IMR-90 (cell line): ENCODE measurements around the gene RBFA. TPM values are rescaled to one million over a fixed set of nuclear protein-coding genes. Genes with fewer than 3 reads are reported as not detected.

Source experiments
- ATAC-seq: fragments of 200-7000 bp; cut with Tn5 transposase; 2 replicates; pipeline ENCODE4 v1.9.1; 2020; ENCODE audit warnings: low read depth, mild to moderate bottlenecking, moderate library complexity
- Bru-seq: library from RNA; stranded (reverse); fragments of 400-500 nt; gene quantifications from one replicate; lab custom pipeline; 2021; lab: Mats Ljungman, UMichigan
- BruChase-seq, 2 experiments: library from RNA; stranded (reverse); fragments of 400-500 nt; gene quantifications; one replicate each; lab custom pipeline; 2021; lab: Mats Ljungman, UMichigan
- BruUV-seq: library from RNA; stranded (reverse); fragments of 400-500 nt; replicated peaks from 2 replicates; lab custom pipeline; 2021; lab: Mats Ljungman, UMichigan
- CTCF ChIA-PET: fragments of 300-600 bp; formaldehyde crosslinking; extraction: SDS; loops from one replicate; lab custom pipeline; 2021; ENCODE audit warnings: antibody characterized with exemption; lab: Yijun Ruan, JAX
- POLR2A ChIA-PET: fragments of 300-600 bp; sonication (Branson Sonifier 250); formaldehyde crosslinking; loops from one replicate; lab custom pipeline; 2022; ENCODE audit warnings: antibody characterized with exemption; ENCODE audit not compliant: unreplicated experiment; lab: Charles Lee
- DNase-seq: peaks from one replicate; pipeline ENCODE4 v3.0.0; 2013
- H2AFZ ChIP-seq: replicated peaks from 2 replicates; pipeline ENCODE3; 2013; ENCODE audit warnings: low read length, mild to moderate bottlenecking; ENCODE audit not compliant: poor library complexity
- H2AK5ac ChIP-seq: 2 replicates; pipeline ENCODE4 v1.6.1; 2013; ENCODE audit warnings: low read depth, low read length, inconsistent platforms
- H2AK9ac ChIP-seq: replicated peaks from 2 replicates; pipeline ENCODE3; 2013; ENCODE audit warnings: mild to moderate bottlenecking, low read depth, low read length, moderate library complexity; ENCODE audit not compliant: poor library complexity
- H2BK120ac ChIP-seq: 2 replicates; pipeline ENCODE4 v1.6.1; 2013; ENCODE audit warnings: low read depth, low read length, inconsistent platforms
- H2BK15ac ChIP-seq: 3 replicates; pipeline ENCODE4 v1.6.1; 2013; ENCODE audit warnings: low read depth, low read length, inconsistent platforms
- H2BK20ac ChIP-seq: 2 replicates; pipeline ENCODE4 v1.6.1; 2013; ENCODE audit warnings: low read depth, mild to moderate bottlenecking, inconsistent platforms, low read length, moderate library complexity
- H2BK5ac ChIP-seq: 2 replicates; pipeline ENCODE4 v1.6.1; 2013; ENCODE audit warnings: mild to moderate bottlenecking, low read depth, low read length, inconsistent platforms; ENCODE audit not compliant: poor library complexity, severe bottlenecking
- H3K14ac ChIP-seq: replicated peaks from 2 replicates; pipeline ENCODE4 v1.6.1; 2013; ENCODE audit warnings: low read depth, low read length, inconsistent platforms
- H3K18ac ChIP-seq: 2 replicates; pipeline ENCODE4 v1.6.1; 2013; ENCODE audit warnings: low read depth, low read length, control low read depth
- H3K23ac ChIP-seq: 2 replicates; pipeline ENCODE4 v1.6.1; 2013; ENCODE audit warnings: low read depth, low read length, inconsistent platforms
- H3K27ac ChIP-seq: 2 replicates; pipeline ENCODE4 v1.5.1; 2013; ENCODE audit warnings: mild to moderate bottlenecking, control low read depth, low read length; ENCODE audit not compliant: insufficient read depth
- H3K27me3 ChIP-seq: 2 replicates; pipeline ENCODE4 v1.6.1; 2013; ENCODE audit warnings: low read length; ENCODE audit not compliant: control insufficient read depth, insufficient read depth
- H3K36me3 ChIP-seq: 2 replicates; pipeline ENCODE4 v1.6.1; 2013; ENCODE audit warnings: low read length, mixed read lengths; ENCODE audit not compliant: control insufficient read depth, insufficient read depth
- H3K4ac ChIP-seq: 2 replicates; pipeline ENCODE4 v1.6.1; 2013; ENCODE audit warnings: low read depth, low read length, inconsistent platforms
- H3K4me1 ChIP-seq: 2 replicates; pipeline ENCODE4 v1.6.1; 2013; ENCODE audit warnings: low read length, mixed read lengths; ENCODE audit not compliant: control insufficient read depth, insufficient read depth
- H3K4me2 ChIP-seq: 2 replicates; pipeline ENCODE4 v1.6.1; 2013; ENCODE audit warnings: low read depth, mild to moderate bottlenecking, control low read depth, low read length, moderate library complexity
- H3K4me3 ChIP-seq: 2 replicates; pipeline ENCODE4 v1.5.1; 2013; ENCODE audit warnings: low read depth, mild to moderate bottlenecking, control low read depth, low read length, moderate library complexity; ENCODE audit not compliant: insufficient read depth
- H3K56ac ChIP-seq: 2 replicates; pipeline ENCODE4 v1.6.1; 2013; ENCODE audit warnings: low read length, inconsistent platforms; ENCODE audit not compliant: insufficient read depth; ENCODE audit errors: extremely low read depth
- H3K79me1 ChIP-seq, 2 experiments: 2 replicates each; pipeline ENCODE4 v1.6.1; 2013; ENCODE audit warnings: low read length in 2 of 2, inconsistent platforms in 1 of 2, low read depth in 1 of 2
- H3K9ac ChIP-seq: 2 replicates; pipeline ENCODE4 v1.6.1; 2013; ENCODE audit warnings: low read depth, low read length, control low read depth
- H3K9me1 ChIP-seq: 2 replicates; pipeline ENCODE4 v1.6.1; 2013; ENCODE audit warnings: low read length, inconsistent platforms; ENCODE audit not compliant: insufficient read depth
- H3K9me3 ChIP-seq: 2 replicates; pipeline ENCODE4 v1.6.1; 2013; ENCODE audit warnings: low read length; ENCODE audit not compliant: control insufficient read depth, insufficient read depth
- H4K20me1 ChIP-seq: 2 replicates; pipeline ENCODE4 v1.6.1; 2013; ENCODE audit warnings: low read length, inconsistent platforms; ENCODE audit not compliant: insufficient read depth
- H4K5ac ChIP-seq: 2 replicates; pipeline ENCODE4 v1.6.1; 2013; ENCODE audit warnings: mild to moderate bottlenecking, low read depth, low read length, control low read depth
- H4K8ac ChIP-seq, 2 experiments: 2 replicates each; pipeline ENCODE4 v1.6.1; 2013; ENCODE audit warnings: low read depth in 2 of 2, low read length in 2 of 2, control low read depth in 1 of 2, inconsistent platforms in 1 of 2
- H4K91ac ChIP-seq: 2 replicates; pipeline ENCODE4 v1.6.1; 2013; ENCODE audit warnings: low read depth, low read length, inconsistent platforms; ENCODE audit not compliant: insufficient read depth
- CEBPB ChIP-seq: IDR thresholded peaks from 2 replicates; pipeline ENCODE4 v1.6.1; 2012; ENCODE audit warnings: low read depth, low read length, improper control_type of control experiment
- CHD1 ChIP-seq: IDR thresholded peaks from 2 replicates; pipeline ENCODE4 v1.6.1; 2012; ENCODE audit warnings: low read depth, low read length, improper control_type of control experiment
- ELK1 ChIP-seq: fragments of 150-350 bp; IDR thresholded peaks from 2 replicates; pipeline ENCODE4 v1.6.1; 2016; ENCODE audit warnings: low read depth, mild to moderate bottlenecking, low read length, moderate library complexity, borderline replicate concordance
- MXI1 ChIP-seq: IDR thresholded peaks from 2 replicates; pipeline ENCODE4 v1.6.1; 2012; ENCODE audit warnings: low read depth, mild to moderate bottlenecking, low read length, moderate library complexity, borderline replicate concordance
- NFE2L2 ChIP-seq: fragments of 150-350 bp; IDR thresholded peaks from 2 replicates; pipeline ENCODE4 v1.6.1; 2016; ENCODE audit warnings: low read depth, mild to moderate bottlenecking, low read length
- POLR2A ChIP-seq: IDR thresholded peaks from 2 replicates; pipeline ENCODE4 v1.6.1; 2012; ENCODE audit warnings: mild to moderate bottlenecking, low read depth, low read length
- RAD21 ChIP-seq: IDR thresholded peaks from 2 replicates; pipeline ENCODE4 v1.6.1; 2012; ENCODE audit warnings: low read length, improper control_type of control experiment
- SMC3 ChIP-seq: fragments of 150-350 bp; IDR thresholded peaks from 2 replicates; pipeline ENCODE4 v1.6.1; 2016; ENCODE audit warnings: low read depth, mild to moderate bottlenecking, antibody characterized with exemption, low read length, moderate library complexity
- WGBS, 2 experiments: methylation state at CpG; one replicate each; pipeline versions ENCODE4 v1.1.5 to v1.1.7; 2013; ENCODE audit warnings: missing lambda C conversion rate in 2 of 2; ENCODE audit not compliant: insufficient read length in 1 of 2; ENCODE audit errors: extremely low coverage in 2 of 2; 5-methylcytosine and 5-hydroxymethylcytosine counted together
- dilution Hi-C: fragments of 300-500 bp; cut with HindIII; formaldehyde crosslinking; loops from one replicate; pipeline ENCODE4 v1.14.3; 2018; ENCODE audit warnings: low sequenced_read_pairs; ENCODE audit not compliant: unreplicated experiment
- in situ Hi-C: fragments of 300-500 bp; cut with MboI; formaldehyde crosslinking; loops from 3 replicates; pipeline ENCODE4 v1.14.3; 2019; ENCODE audit warnings: low sequenced_read_pairs, inconsistent platforms, mixed read lengths
- intact Hi-C: fragments of 100-400 bp; cut with micrococcal nuclease; formaldehyde crosslinking; loops from 2 replicates; pipeline ENCODE4 v1.10.0; 2022
- long read RNA-seq: library from polyadenylated mRNA; unstranded; transcript quantifications from one replicate; pipeline ENCODE4 v2.0.0, GENCODE V29; 2021; ENCODE audit not compliant: unreplicated experiment
- polyA plus RNA-seq, 3 experiments: library from polyadenylated mRNA; depleted of rRNA; stranded (reverse); fragments of >200 nt; gene quantifications; 2 replicates each; pipeline ENCODE4 v1.2.3, GENCODE V29; 2012; ENCODE audit warnings: low replicate concordance in 1 of 3
- total RNA-seq: library from RNA; depleted of rRNA; stranded (reverse); fragments of >200 nt; gene quantifications from 2 replicates; pipeline ENCODE4 v1.2.3, GENCODE V29; 2012; rRNA removed
- TF ChIP-seq, protein P1 (sequence below): fragments of 150-350 bp; IDR thresholded peaks from 2 replicates; pipeline ENCODE4 v1.6.1; 2017; ENCODE audit warnings: mild to moderate bottlenecking, antibody characterized with exemption, low read length, low read depth
- TF ChIP-seq, protein P2 (sequence below): conservative IDR thresholded peaks from 2 replicates; pipeline ENCODE4 v1.5.1; 2012; ENCODE audit warnings: mild to moderate bottlenecking, low read depth, low read length, improper control_type of control experiment

Gene RBFA
- 21.0 and 25.0 TPM in 2 replicates for total RNA-seq
- polyA plus RNA-seq (2012; rRNA removed): 37.8 and 38.0 TPM in 2 replicates
- 25.3 and 38.3 TPM in 2 replicates for polyA plus RNA-seq (2012; cell fraction: cytosol; rRNA removed)
- polyA plus RNA-seq (2012; cell fraction: nucleus; rRNA removed; ENCODE audit: low replicate concordance): 32.7 and 71.5 TPM in 2 replicates
- percentile 85 among the genes with signal in this experiment for Bru-seq, nascent RNA
- percentile 92 among the genes with signal in this experiment for BruChase-seq, experiment 1, labeled RNA remaining after a 6-hour chase
- BruChase-seq, experiment 2, labeled RNA remaining after a 2-hour chase: percentile 95 among the genes with signal in this experiment
- long read RNA-seq, transcript RBFA-202 (7 exons, 1,407 nt): major isoform, 19 of 30 reads
- long read RNA-seq, partial matches to known transcripts: 0 of 30 reads
- long read RNA-seq, other reads (novel, unspliced or antisense): 11 of 30 reads

GRCh38 chr18:80034068-80034851 lies at the start of gene RBFA:
TSS of gene RBFA (plus strand) at chr18:80034434. CDS start at chr18:80034496, 62 bp downstream.
- no peaks in the 10 kb centered on the region for H4K20me1 ChIP-seq
- in situ Hi-C loops: no loop called here
- H3K79me1 ChIP-seq: peaks cover 20 to 39% of the 10 kb centered on the region in 2 experiments
- peak within 1 kb of the TSS; percentile 80; the same call in 1 of the 2 replicates for H2AK5ac ChIP-seq
- H3K27ac ChIP-seq: peak within 1 kb of the TSS; percentile 74
- H3K9ac ChIP-seq: peak within 1 kb of the TSS; percentile 97
- peak within 1 kb of the TSS; percentile 35 for H3K18ac ChIP-seq
- H3K27me3 ChIP-seq: no peaks in the 10 kb centered on the region
- H3K4me3 ChIP-seq: peak within 1 kb of the TSS; percentile 66
- BruUV-seq: no TSS peak
- 0% methylated on average over 52 of the region's 99 CpGs; no CpG with 5 or more reads in 1 of the 2 experiments for WGBS, 2 experiments
- no peak within 1 kb of the TSS for H2BK15ac ChIP-seq
- peak within 1 kb of the TSS; percentile 78 for H4K91ac ChIP-seq
- intact Hi-C loops: loop anchor here (1.0 to 10.0 kb wide), 4 partner anchors 46 to 339 kb away; partner anchors contain the start of gene TXNL4A
- H2BK5ac ChIP-seq: peak within 1 kb of the TSS; percentile 78
- peak within 1 kb of the TSS; percentile 11; the same call in 1 of the 2 replicates for H2BK120ac ChIP-seq
- H3K9me1 ChIP-seq: peaks cover 11% of the 10 kb centered on the region
- H3K4me2 ChIP-seq: peak within 1 kb of the TSS; percentile 95
- dilution Hi-C loops: no loop called here
- H4K5ac ChIP-seq: peak within 1 kb of the TSS; percentile 28; the same call in 1 of the 2 replicates
- ChIA-PET POLR2A (interaction anchor here (0.6 to 0.7 kb wide), 2 partner anchors 70 to 76 kb away, joined by 3 to 9 read pairs; partner anchors contain the start of gene HSBP1L1), CTCF (no interaction called here)
- H3K4ac ChIP-seq: peak within 1 kb of the TSS; percentile 74
- peak within 1 kb of the TSS; percentile 96 for H2AFZ ChIP-seq
- H2BK20ac ChIP-seq: no peak within 1 kb of the TSS
- H2AK9ac ChIP-seq: peak within 1 kb of the TSS; percentile 96
- H3K56ac ChIP-seq: peak within 1 kb of the TSS; percentile 93
- peaks cover 8% of the 10 kb centered on the region for H3K36me3 ChIP-seq
- peaks cover 3% of the 10 kb centered on the region; the same call in 1 of the 2 replicates for H3K4me1 ChIP-seq
- peak within 1 kb of the TSS; percentile 77 for H3K14ac ChIP-seq
- H3K9me3 ChIP-seq: no peaks in the 10 kb centered on the region
- H3K23ac ChIP-seq: peak within 1 kb of the TSS; percentile 95
- DNase-seq (peak; percentile 98), ATAC-seq (peak; percentile 87)
- H4K8ac ChIP-seq: peak within 1 kb of the TSS; percentile 62 to 94
- TF ChIP-seq POLR2A: peak; percentile 73; the same call in 1 of the 2 replicates
- TF ChIP-seq CEBPB: no peak
- peak; percentile 95 for TF ChIP-seq MXI1
- TF ChIP-seq, protein P1, sequence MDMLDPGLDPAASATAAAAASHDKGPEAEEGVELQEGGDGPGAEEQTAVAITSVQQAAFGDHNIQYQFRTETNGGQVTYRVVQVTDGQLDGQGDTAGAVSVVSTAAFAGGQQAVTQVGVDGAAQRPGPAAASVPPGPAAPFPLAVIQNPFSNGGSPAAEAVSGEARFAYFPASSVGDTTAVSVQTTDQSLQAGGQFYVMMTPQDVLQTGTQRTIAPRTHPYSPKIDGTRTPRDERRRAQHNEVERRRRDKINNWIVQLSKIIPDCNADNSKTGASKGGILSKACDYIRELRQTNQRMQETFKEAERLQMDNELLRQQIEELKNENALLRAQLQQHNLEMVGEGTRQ: peak; percentile 23; the same call in 1 of the 2 replicates
- TF ChIP-seq NFE2L2: no peak
- TF ChIP-seq, protein P2, sequence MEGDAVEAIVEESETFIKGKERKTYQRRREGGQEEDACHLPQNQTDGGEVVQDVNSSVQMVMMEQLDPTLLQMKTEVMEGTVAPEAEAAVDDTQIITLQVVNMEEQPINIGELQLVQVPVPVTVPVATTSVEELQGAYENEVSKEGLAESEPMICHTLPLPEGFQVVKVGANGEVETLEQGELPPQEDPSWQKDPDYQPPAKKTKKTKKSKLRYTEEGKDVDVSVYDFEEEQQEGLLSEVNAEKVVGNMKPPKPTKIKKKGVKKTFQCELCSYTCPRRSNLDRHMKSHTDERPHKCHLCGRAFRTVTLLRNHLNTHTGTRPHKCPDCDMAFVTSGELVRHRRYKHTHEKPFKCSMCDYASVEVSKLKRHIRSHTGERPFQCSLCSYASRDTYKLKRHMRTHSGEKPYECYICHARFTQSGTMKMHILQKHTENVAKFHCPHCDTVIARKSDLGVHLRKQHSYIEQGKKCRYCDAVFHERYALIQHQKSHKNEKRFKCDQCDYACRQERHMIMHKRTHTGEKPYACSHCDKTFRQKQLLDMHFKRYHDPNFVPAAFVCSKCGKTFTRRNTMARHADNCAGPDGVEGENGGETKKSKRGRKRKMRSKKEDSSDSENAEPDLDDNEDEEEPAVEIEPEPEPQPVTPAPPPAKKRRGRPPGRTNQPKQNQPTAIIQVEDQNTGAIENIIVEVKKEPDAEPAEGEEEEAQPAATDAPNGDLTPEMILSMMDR: peak; percentile 45
- TF ChIP-seq SMC3: peak; percentile 17; the same call in 1 of the 2 replicates
- TF ChIP-seq CHD1: no peak
- no peak for TF ChIP-seq ELK1
- peak; percentile 25 for TF ChIP-seq RAD21
